ENCODE results near the gene PPEF1. TPM values are rescaled to one million over a fixed set of nuclear protein-coding genes. Genes with fewer than 3 reads are reported as not detected.

Gene PPEF1
- total and polyA plus RNA-seq, 9 donors = 0.28 to 1.3 (median 0.68) TPM

GRCh38 chrX:18676470-18676869 is 31.0 kb upstream of the PPEF1 start:
- peaks cover 15% of the 10 kb centered on the region for H3K27me3 ChIP-seq (ENCODE audit: control insufficient read depth, insufficient read depth, low read length)
- H3K4me3 ChIP-seq (ENCODE audit: low read length) = no peak overlapping the region
- DNase-seq = no peak
- no peaks in the 10 kb centered on the region for H3K36me3 ChIP-seq (ENCODE audit: control insufficient read depth, insufficient read depth, low read length)
- H3K27ac ChIP-seq (ENCODE audit: low read length) = no peak overlapping the region
- H3K9me3 ChIP-seq (replicated peaks; ENCODE audit: control insufficient read depth, low read depth, low read length) = no peaks in the 10 kb centered on the region
- H3K4me1 ChIP-seq (ENCODE audit: control insufficient read depth, insufficient read depth, low read length) = peaks cover 4% of the 10 kb centered on the region
- 63% methylated on average over 7 of the region's 11 CpGs for WGBS (ENCODE audit: insufficient coverage)

DNA sequence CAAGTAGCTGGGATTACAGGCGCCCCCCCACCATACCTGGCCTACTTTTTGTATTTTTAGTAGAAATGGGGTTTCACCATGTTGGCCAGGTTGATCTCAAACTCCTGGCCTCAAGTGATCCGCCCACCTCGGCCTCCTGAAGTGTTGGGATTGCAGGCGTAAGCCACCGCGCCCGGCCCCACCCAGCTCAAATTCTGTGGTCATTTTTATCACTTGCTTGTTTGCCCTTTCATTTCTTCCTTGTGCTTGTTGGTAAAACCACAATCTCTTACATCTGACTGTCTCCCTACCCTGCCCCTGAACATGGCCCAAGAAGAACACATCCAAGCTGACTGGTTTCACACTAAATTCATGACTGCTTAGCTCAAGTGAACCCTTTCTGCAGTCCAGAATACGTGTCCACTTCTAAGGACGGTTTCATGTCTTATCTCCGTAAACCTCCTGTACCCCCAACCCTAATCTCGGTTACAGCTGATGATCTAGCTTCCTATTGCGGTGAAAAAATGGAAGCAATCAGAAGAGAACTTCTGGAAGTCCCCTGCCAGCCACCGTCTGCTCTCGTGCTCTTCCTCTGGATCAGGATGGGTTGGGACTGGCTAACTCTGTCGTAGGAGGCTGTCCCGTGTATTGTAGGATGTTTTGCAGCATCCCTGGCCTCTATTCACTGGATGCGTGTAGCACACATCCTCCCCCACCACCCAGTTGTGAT is 30.1 kb upstream of the PPEF1 start:
- no peak overlapping the region for H3K27ac ChIP-seq (ENCODE audit: low read length)
- no peak overlapping the region for H3K4me3 ChIP-seq (ENCODE audit: low read length)
- H3K9me3 ChIP-seq (replicated peaks; ENCODE audit: control insufficient read depth, low read depth, low read length) = no peaks in the 10 kb centered on the region
- no peaks in the 10 kb centered on the region for H3K36me3 ChIP-seq (ENCODE audit: control insufficient read depth, insufficient read depth, low read length)
- DNase-seq = no peak
- WGBS (ENCODE audit: insufficient coverage) = 74% methylated on average over 10 of the region's 17 CpGs
- H3K4me1 ChIP-seq (ENCODE audit: control insufficient read depth, insufficient read depth, low read length) = peaks cover 4% of the 10 kb centered on the region
- H3K27me3 ChIP-seq (ENCODE audit: control insufficient read depth, insufficient read depth, low read length) = peaks cover 15% of the 10 kb centered on the region

DNA sequence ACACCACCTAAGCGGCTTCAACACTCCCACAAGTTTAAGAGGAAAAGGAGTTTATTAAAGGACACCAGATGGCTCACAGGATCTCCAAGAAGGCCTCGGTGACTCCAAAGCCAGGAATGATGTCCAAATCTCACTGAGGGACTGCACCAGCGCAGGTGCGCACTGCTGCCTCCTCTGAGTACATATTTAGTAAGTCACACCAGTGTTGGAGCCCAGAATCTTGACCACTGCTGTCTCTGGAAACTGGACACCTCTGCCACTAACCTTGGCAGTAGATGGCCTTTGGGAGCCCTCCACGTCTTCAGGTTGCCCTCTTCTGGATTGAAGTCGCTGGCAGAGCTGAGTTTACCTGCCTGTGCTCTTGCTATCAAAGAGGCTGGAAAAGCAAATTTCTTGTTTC is 25.4 kb upstream of the PPEF1 start:
- no peaks in the 10 kb centered on the region for H3K9me3 ChIP-seq (replicated peaks; ENCODE audit: control insufficient read depth, low read depth, low read length)
- DNase-seq = no peak
- H3K36me3 ChIP-seq (ENCODE audit: control insufficient read depth, insufficient read depth, low read length) = no peaks in the 10 kb centered on the region
- H3K4me3 ChIP-seq (ENCODE audit: low read length) = no peak overlapping the region
- 74% methylated on average over 6 of the region's 6 CpGs for WGBS (ENCODE audit: insufficient coverage)
- peaks cover 4% of the 10 kb centered on the region for H3K27me3 ChIP-seq (ENCODE audit: control insufficient read depth, insufficient read depth, low read length)
- H3K27ac ChIP-seq (ENCODE audit: low read length) = no peak overlapping the region
- no peaks in the 10 kb centered on the region for H3K4me1 ChIP-seq (ENCODE audit: control insufficient read depth, insufficient read depth, low read length)

DNA sequence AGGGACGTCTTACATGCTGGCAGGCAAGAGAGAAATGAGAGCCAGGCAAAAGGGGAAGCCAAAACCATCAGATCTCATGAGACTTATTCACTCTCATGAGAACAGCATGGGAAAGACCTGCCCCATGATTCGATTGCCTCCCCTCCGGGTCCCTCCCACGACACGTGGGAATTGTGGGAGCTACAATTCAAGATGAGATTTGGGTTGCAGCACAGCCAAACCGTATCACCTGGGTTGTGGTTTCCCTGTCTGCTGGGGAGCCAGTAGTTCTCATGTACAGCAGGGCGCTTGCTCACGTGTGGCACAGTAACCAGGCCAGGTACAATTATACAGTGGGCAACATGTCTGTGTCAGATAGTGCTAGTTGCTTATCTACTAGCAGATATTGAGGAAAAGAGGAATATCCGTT is 24.5 kb upstream of the PPEF1 start:
- Histone ChIP-seq H3K27ac (ENCODE audit: low read length) (no peak overlapping the region), H3K9me3 (replicated peaks; ENCODE audit: control insufficient read depth, low read depth, low read length) (no peaks in the 10 kb centered on the region), H3K36me3 (ENCODE audit: control insufficient read depth, insufficient read depth, low read length) (no peaks in the 10 kb centered on the region), H3K27me3 (ENCODE audit: control insufficient read depth, insufficient read depth, low read length) (peaks cover 4% of the 10 kb centered on the region), H3K4me3 (ENCODE audit: low read length) (no peak overlapping the region), H3K4me1 (ENCODE audit: control insufficient read depth, insufficient read depth, low read length) (no peaks in the 10 kb centered on the region)
- no peak for DNase-seq
- WGBS (ENCODE audit: insufficient coverage) = 68% methylated on average over 8 of the region's 9 CpGs

DNA sequence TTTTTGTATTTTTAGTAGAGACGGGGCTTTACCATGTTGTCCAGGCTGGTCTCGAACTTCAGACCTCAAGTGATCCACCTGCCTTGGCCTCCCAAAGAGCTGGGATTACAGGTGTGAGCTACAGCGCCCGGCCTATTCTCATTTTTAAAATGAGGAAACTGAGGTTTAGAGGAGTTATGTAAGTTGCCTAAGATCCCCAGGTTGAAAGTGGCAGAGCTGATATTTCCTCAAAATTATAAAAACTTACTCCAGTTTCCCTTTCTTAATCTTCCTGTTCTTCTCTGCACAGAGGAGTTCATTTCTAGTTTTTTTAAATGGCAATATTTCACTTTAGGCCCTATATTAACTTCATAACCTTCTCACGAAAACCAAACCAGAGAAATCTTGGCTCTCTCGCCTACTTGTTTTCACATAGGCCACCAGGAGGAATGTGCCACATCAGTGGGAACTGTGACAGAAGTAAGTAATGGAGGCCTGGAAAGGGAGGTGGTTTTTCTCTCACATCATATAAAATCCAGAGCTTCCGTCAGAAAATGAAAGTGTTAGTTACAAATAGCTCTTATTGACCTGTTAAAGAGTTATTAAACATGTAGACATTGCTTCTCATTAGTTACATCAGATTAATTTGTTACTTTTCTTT is 19.5 kb upstream of the PPEF1 start:
- no peak overlapping the region for H3K27ac ChIP-seq (ENCODE audit: low read length)
- no peak overlapping the region for H3K4me3 ChIP-seq (ENCODE audit: low read length)
- H3K4me1 ChIP-seq (ENCODE audit: control insufficient read depth, insufficient read depth, low read length) = no peaks in the 10 kb centered on the region
- H3K9me3 ChIP-seq (replicated peaks; ENCODE audit: control insufficient read depth, low read depth, low read length) = no peaks in the 10 kb centered on the region
- WGBS (ENCODE audit: insufficient coverage) = 75% methylated on average over 2 of the region's 7 CpGs
- peaks cover 4% of the 10 kb centered on the region for H3K27me3 ChIP-seq (ENCODE audit: control insufficient read depth, insufficient read depth, low read length)
- DNase-seq = no peak
- no peaks in the 10 kb centered on the region for H3K36me3 ChIP-seq (ENCODE audit: control insufficient read depth, insufficient read depth, low read length)

DNA sequence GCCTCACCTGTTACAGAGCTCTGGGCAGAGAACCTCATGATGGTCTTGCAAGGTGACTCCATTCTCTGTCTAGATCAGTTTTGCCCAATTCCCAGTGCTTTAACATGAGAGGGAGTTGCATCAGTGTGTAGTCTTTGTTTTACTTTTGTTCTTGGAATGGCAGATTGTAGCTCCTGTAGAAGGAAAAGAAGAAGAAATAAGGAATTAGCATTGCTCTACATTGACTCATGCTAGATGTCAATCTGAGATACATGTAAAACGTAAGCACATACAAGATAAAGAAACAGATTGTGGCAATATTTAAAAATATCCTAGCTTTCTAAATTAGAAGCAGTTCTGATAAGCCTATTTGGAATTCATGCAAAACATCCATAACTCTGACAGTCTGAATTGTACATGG is 16.0 kb upstream of the PPEF1 start:
- Histone ChIP-seq H3K9me3 (replicated peaks; ENCODE audit: control insufficient read depth, low read depth, low read length) (peaks cover 3% of the 10 kb centered on the region), H3K27ac (ENCODE audit: low read length) (no peak overlapping the region), H3K27me3 (ENCODE audit: control insufficient read depth, insufficient read depth, low read length) (peaks cover 5% of the 10 kb centered on the region), H3K36me3 (ENCODE audit: control insufficient read depth, insufficient read depth, low read length) (no peaks in the 10 kb centered on the region), H3K4me1 (ENCODE audit: control insufficient read depth, insufficient read depth, low read length) (no peaks in the 10 kb centered on the region), H3K4me3 (ENCODE audit: low read length) (no peak overlapping the region)
- DNase-seq = no peak
- no CpG with 5 or more reads among the region's 1 CpG for WGBS (ENCODE audit: insufficient coverage)

GRCh38 chrX:18692541-18692940 is 14.9 kb upstream of the PPEF1 start:
- Histone ChIP-seq H3K4me3 (ENCODE audit: low read length) (no peak overlapping the region), H3K36me3 (ENCODE audit: control insufficient read depth, insufficient read depth, low read length) (no peaks in the 10 kb centered on the region), H3K27ac (ENCODE audit: low read length) (no peak overlapping the region), H3K9me3 (replicated peaks; ENCODE audit: control insufficient read depth, low read depth, low read length) (peaks cover 3% of the 10 kb centered on the region), H3K27me3 (ENCODE audit: control insufficient read depth, insufficient read depth, low read length) (peaks cover 10% of the 10 kb centered on the region), H3K4me1 (ENCODE audit: control insufficient read depth, insufficient read depth, low read length) (no peaks in the 10 kb centered on the region)
- DNase-seq = no peak
- 73% methylated on average over 1 of the region's 4 CpGs for WGBS (ENCODE audit: insufficient coverage)

- H3K36me3 ChIP-seq (ENCODE audit: control insufficient read depth, insufficient read depth, low read length) = no peaks in the 10 kb centered on the region
- peaks cover 3% of the 10 kb centered on the region for H3K9me3 ChIP-seq (replicated peaks; ENCODE audit: control insufficient read depth, low read depth, low read length)
- 90% methylated on average over 2 of the region's 3 CpGs for WGBS (ENCODE audit: insufficient coverage)
- H3K27ac ChIP-seq (ENCODE audit: low read length) = no peak overlapping the region
- no peak overlapping the region for H3K4me3 ChIP-seq (ENCODE audit: low read length)
- no peaks in the 10 kb centered on the region for H3K4me1 ChIP-seq (ENCODE audit: control insufficient read depth, insufficient read depth, low read length)
- peaks cover 18% of the 10 kb centered on the region for H3K27me3 ChIP-seq (ENCODE audit: control insufficient read depth, insufficient read depth, low read length)
- no peak for DNase-seq
These were observed 10.8 kb upstream of the PPEF1 start for GRCh38 chrX:18696653-18697052.

DNA sequence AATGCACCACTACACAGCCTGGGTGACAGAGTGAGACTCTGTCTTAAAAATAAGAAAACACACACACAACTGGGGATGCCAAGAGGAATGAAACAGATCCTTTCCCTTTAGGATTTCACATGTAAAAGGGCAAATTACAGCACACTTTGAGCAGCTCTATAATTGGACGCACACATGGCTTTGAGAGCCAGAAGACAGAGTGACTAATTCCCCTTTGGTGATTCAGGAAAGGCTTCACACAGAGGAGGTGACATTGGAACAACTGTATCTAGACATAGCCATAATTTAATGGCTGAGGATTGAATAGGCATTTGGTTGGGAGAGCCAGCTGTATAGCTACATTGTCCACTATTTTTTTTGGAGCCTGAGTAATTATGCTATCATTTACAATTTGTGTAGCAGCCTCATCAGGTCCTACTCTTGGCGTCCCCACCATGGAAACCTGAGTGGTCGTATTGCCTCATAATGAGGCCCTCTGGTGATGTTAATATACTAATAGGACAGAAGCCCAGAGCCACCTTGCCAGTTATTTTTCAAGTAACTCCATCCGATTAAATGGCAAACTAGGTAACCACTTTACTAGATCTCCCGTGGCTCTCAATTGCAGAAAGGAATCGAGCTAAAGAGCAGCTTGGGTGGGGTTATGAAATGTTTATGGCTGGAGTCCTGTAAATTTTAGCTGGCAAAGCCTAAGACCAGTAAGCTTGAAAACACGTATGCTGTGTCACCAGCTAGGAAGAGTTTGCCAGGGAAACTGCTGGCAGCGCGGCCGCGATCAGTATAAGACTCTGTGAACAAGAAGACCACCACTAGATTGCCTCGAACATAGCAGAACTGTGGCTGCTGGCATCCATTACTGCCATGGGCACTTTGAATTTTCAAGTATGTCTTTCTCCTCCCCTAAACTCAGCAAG is 8.5 kb upstream of the PPEF1 start:
- WGBS (ENCODE audit: insufficient coverage) = 86% methylated on average over 5 of the region's 12 CpGs
- Histone ChIP-seq H3K4me3 (ENCODE audit: low read length) (no peak overlapping the region), H3K27me3 (ENCODE audit: control insufficient read depth, insufficient read depth, low read length) (peaks cover 23% of the 10 kb centered on the region), H3K27ac (ENCODE audit: low read length) (no peak overlapping the region), H3K4me1 (ENCODE audit: control insufficient read depth, insufficient read depth, low read length) (no peaks in the 10 kb centered on the region), H3K36me3 (ENCODE audit: control insufficient read depth, insufficient read depth, low read length) (no peaks in the 10 kb centered on the region), H3K9me3 (replicated peaks; ENCODE audit: control insufficient read depth, low read depth, low read length) (peaks cover 3% of the 10 kb centered on the region)
- no peak for DNase-seq
